Right cardiac atrium (tissue), 5 donors: ENCODE measurements around the gene BOLA2B. TPM values are rescaled to one million over a fixed set of nuclear protein-coding genes. Genes with fewer than 3 reads are reported as not detected.
"Not testable (repeated sequence)": the region's sequence is repeated elsewhere in the genome, so short reads cannot be mapped to it uniquely, and the experiment has no call there.

Experiments used
- ATAC-seq, 2 donors: fragments of 200-7000 bp; cut with Tn5 transposase; one replicate each; pipeline versions ENCODE4 v1.8.0 to v1.9.1; 2020; ENCODE audit warnings: moderate library complexity in 2 of 2, mild to moderate bottlenecking in 1 of 2
- DNase-seq, 3 donors: peaks; one replicate each; pipeline ENCODE4 v3.0.0-alpha.2; 2020
- H3K27ac ChIP-seq: one replicate; pipeline ENCODE4 v1.5.1; 2013; ENCODE audit warnings: mild to moderate bottlenecking, low read length, control low read depth, moderate library complexity
- H3K27me3 ChIP-seq: one replicate; pipeline ENCODE4 v1.6.1; 2013; ENCODE audit not compliant: control insufficient read depth, insufficient read depth
- H3K4me1 ChIP-seq: one replicate; pipeline ENCODE4 v1.6.1; 2013; ENCODE audit warnings: low read length; ENCODE audit not compliant: control insufficient read depth, insufficient read depth
- H3K4me3 ChIP-seq: one replicate; pipeline ENCODE4 v1.5.1; 2013; ENCODE audit warnings: low read length, control low read depth
- H3K9me3 ChIP-seq: one replicate; pipeline ENCODE4 v1.6.1; 2013; ENCODE audit warnings: low read length; ENCODE audit not compliant: control insufficient read depth
- WGBS: extraction: QIAGEN DNeasy Blood & Tissue Kit; methylation state at CpG from one replicate; pipeline ENCODE4 v1.1.7; 2013; 5-methylcytosine and 5-hydroxymethylcytosine counted together
- intact Hi-C, 4 donors: fragments of 100-400 bp; cut with DNase I; formaldehyde crosslinking; loops; one replicate each; pipeline versions ENCODE4 v1.11.0 to v1.14.0; 2022 to 2023
- long read RNA-seq, 4 donors: library from polyadenylated mRNA; unstranded; transcript quantifications; one replicate each; pipeline ENCODE4 v2.0.0, GENCODE V29; 2020 to 2021
- polyA plus RNA-seq: library from polyadenylated mRNA; stranded (reverse); fragments of 200-250 nt; gene quantifications from one replicate; pipeline ENCODE4 v1.2.3, GENCODE V29; 2013
- total RNA-seq, 4 donors: library from RNA; stranded (reverse); fragmentation: NEBNext Ultra II Directional; extraction: Animal tissue kit (Norgen Biotek cat#: 25700); gene quantifications; one replicate each; pipeline ENCODE4 v1.2.1, GENCODE V29; 2021
- donor health status: healthy with polysubstance abuse.
- donor health status: DM: no; HTN: yes; CAD: no.
- donor health status: DM: no; HTN: no; CAD: no.
- donor health status: DM: no; HTN: yes; CAD: no; lungs with severe emphysema.
- donor health status: DM: yes; HTN: yes; CAD: no.

Gene BOLA2B
- total RNA-seq (10 to 100 TPM; 75.2 to 89.6 (median 84.6) TPM), polyA plus RNA-seq (184 TPM)
- long read RNA-seq, donor 1, transcript BOLA2B-201 (3 exons, 1,012 nt) = major isoform, 13 of 16 reads
- long read RNA-seq, donor 1, partial matches to known transcripts = 0 of 16 reads
- long read RNA-seq, donor 1, other reads (novel, unspliced or antisense) = 0 of 16 reads
- long read RNA-seq, donor 2, transcript BOLA2B-201 (3 exons, 1,012 nt) = major isoform, 9 of 12 reads
- long read RNA-seq, donor 2, partial matches to known transcripts = 0 of 12 reads
- long read RNA-seq, donor 2, other reads (novel, unspliced or antisense) = 0 of 12 reads
- long read RNA-seq, donor 3, partial matches to known transcripts = 0 of 1 reads
- long read RNA-seq, donor 3, other reads (novel, unspliced or antisense) = 0 of 1 reads
- long read RNA-seq, donor 4, partial matches to known transcripts = 0 of 5 reads
- long read RNA-seq, donor 4, other reads (novel, unspliced or antisense) = 0 of 5 reads

DNA sequence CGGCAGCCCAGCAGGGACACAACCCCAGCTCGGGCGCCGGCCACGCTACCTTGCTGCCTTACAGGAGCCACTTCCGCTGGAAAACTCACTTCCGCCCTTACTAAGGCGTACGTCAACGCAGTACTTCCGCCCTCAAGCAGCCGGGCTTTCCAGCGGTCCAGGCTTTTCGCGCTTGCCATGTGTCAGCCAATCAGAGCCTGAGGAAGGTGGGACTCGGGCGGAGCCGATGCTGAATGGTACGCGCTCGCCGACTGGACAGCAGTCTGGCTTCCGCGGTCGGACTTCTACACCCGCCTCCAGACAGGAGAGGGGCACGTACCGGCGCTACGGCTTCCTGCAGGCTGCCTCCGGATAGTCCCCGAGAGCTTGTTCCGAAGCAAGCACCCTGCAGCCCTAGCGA, at the start of gene BOLA2B, which contains the start of gene SLX1A:
Gene BOLA2B, minus strand, starts transcription at position 52 of the 400 bp plus-strand sequence. CDS start 71 bp downstream, outside the sequence.
Gene SLX1A, plus strand, starts transcription at position 261 of the 400 bp plus-strand sequence. CDS start 210 bp downstream, outside the sequence.
- ATAC-seq = peak; percentile 96 to 97
- intact Hi-C loops, H3K4me1 ChIP-seq, H3K27me3 ChIP-seq, H3K9me3 ChIP-seq, H3K4me3 ChIP-seq, DNase-seq, H3K27ac ChIP-seq: not testable (repeated sequence)
- WGBS = no CpG with 5 or more reads among the region's 34 CpGs

DNA sequence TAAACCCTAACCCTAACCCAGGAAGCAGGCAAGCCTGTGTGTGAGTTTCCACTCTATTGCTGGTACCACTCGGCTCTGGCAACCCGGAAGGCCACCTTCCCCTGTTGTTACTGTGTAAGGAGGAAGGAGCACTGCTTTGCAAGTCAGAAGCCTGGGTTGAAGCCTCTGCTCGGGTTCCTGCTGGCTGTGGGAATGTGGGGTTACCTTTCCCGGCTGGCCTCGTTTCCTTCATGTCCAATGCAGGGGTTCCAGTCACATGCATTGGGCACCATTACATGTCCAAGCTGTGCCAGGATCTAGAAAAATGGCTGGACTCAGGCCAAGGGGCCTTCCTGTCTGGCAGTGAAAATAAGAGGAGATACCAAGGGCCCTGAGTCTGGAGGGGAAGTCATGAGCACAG, 23.6 kb upstream of the BOLA2B start:
- ATAC-seq, H3K27me3 ChIP-seq, H3K4me3 ChIP-seq, intact Hi-C loops, H3K27ac ChIP-seq, H3K4me1 ChIP-seq, H3K9me3 ChIP-seq: not testable (repeated sequence)
- DNase-seq = peak in 2 of 3 donors; percentile 5 to 9
- 73% methylated on average over 3 of the region's 5 CpGs for WGBS

DNA sequence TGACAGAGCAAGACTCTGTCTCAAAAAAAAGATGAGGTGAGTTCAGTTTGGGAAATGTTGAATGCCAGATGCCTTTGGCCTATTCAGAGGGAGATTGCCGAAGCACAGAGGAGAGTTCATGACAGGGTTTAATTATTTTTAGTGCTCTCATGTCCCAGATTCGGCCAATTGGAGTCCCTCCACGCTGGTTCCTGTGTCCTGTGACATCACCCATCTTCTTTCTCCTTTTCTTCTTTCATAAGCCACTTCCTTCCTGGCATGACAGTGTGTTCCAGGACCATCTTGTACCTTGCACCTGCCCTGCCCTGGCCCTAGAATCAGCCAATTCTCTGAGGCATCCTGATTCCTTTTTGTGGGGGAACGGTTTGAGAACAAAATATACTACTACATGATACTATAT, 17.9 kb upstream of the BOLA2B start:
- ATAC-seq, H3K9me3 ChIP-seq, H3K4me1 ChIP-seq, DNase-seq, H3K27me3 ChIP-seq, intact Hi-C loops, H3K4me3 ChIP-seq, H3K27ac ChIP-seq: not testable (repeated sequence)
- WGBS = no CpG with 5 or more reads among the region's 4 CpGs

DNA sequence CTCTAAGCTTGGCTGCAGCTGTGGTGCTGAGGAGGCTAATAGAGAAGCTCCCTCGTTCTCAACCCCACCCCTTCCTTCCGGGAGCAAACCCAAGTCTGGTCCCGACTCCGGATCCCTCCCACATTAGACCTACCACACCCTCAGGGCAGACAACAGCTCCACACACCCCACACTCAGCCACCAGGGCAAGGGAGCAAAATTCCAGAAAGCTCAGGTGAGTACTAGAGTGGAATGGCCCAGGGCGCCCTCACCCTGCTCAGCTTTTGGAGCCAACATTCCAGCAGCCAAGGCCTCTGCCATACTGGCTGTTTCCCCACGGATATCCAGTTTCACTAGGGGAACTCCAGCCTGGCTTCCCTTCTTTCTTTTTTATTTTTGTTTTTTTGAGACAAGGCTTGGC, 15.6 kb upstream of the BOLA2B start:
- DNase-seq (peak in 2 of 3 donors; percentile 9 to 69), ATAC-seq (peak; percentile 63 to 80)
- H3K27me3 ChIP-seq, H3K4me1 ChIP-seq, intact Hi-C loops, H3K4me3 ChIP-seq, H3K9me3 ChIP-seq, H3K27ac ChIP-seq: not testable (repeated sequence)
- 19% methylated on average over 4 of the region's 6 CpGs for WGBS

DNA sequence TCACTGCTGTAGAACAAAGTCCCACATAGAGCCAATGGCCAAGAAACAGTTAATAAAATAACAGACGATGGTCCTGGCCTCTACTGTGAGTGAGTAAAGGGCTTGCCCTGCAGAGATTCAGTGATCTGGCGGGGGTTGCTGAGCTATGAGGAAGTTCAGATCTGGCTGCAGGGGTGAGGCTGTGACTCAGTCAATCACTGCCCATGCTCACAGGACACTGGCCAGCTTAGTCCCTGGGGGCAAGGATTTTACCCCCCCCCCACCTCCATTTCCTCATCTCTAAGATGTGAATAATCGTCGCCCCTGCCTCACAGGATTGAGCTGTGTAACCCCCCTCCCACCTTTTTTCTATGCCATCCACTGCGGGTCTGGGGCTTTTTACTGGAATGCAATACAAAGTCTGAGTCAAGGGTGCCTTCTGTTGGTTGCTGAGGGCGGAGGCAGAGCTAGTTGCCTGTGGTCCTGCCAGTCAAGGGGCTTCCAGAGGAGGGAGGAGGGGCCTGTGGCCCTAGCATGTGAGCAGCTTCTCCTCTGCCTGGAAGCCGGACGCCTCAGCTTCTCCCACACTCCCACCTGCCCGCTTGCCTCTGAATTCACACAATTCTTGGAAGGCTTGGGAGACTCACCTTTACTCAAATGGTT, 13.7 kb upstream of the BOLA2B start:
- H3K9me3 ChIP-seq, H3K4me3 ChIP-seq, H3K27me3 ChIP-seq, H3K27ac ChIP-seq, H3K4me1 ChIP-seq, intact Hi-C loops: not testable (repeated sequence)
- ATAC-seq = peak; percentile 24 to 41
- WGBS = 31% methylated on average over 2 of the region's 9 CpGs
- peak; percentile 7 to 62 (median 45) for DNase-seq

DNA sequence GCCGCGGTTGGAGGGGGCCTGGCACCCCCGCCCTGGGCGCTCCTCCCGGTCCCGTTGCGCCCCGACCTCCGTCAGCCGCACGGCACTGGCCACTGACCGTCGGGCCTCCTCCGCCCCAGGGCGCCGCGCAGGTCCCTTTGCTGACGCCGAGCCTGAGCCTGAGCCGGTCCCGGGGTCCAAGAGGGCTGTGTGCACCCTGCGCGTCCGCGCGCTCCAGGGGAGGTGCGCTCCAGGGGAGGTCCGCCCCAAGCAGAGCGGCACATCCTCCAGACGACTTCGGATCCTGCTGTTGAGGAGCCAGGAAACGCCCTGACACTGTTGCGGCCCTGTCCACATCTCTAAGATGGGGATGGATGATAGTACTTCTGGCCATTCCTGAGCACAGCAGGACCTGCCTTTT, 12.8 kb upstream of the BOLA2B start:
- H3K4me1 ChIP-seq, H3K9me3 ChIP-seq, H3K27ac ChIP-seq, intact Hi-C loops, DNase-seq, H3K27me3 ChIP-seq: not testable (repeated sequence)
- peak overlapping the region; percentile 30 for H3K4me3 ChIP-seq
- ATAC-seq = peak; percentile 9 to 39
- WGBS = no CpG with 5 or more reads among the region's 33 CpGs

DNA sequence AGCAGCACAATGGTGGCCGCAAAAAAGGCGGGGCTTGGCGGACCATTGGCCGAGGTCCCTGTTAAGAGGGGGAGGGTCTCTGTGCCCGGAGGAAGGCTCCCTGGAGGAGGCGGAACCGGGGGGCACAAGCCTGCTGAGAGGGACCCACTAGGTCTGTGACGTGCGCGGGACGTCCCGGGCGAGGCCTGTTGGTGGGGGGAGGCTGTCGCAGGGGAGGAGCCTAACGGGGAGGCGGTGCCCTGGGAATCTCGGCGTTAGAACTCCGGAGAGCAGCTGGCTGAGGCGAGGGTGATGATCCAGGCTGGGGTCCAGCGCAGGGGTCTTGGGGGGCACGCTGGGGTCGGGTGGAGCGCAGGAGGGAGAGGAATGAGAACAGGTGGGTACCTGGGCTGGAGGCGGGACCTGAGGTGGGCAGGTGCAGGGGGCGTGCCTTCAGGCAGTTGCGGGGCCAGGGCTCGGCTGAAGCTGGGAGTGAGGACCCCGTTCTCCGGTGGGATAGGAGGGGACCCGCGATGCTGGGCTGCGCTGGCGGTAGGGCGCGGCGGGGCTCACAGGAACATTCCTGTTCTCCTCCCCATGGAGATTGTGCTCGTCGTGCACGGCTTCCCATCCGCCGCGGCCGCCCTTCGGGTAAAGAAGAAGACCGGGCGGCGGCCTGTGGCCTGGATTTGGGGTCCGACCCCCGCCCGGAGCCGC, 12.2 kb upstream of the BOLA2B start:
- H3K4me3 ChIP-seq = peak overlapping the region; percentile 30
- peak; percentile 16 to 63 (median 61) for DNase-seq
- H3K27me3 ChIP-seq, intact Hi-C loops, H3K9me3 ChIP-seq, H3K4me1 ChIP-seq, H3K27ac ChIP-seq: not testable (repeated sequence)
- ATAC-seq = peak; percentile 69 to 71
- 1% methylated on average over 19 of the region's 52 CpGs for WGBS

DNA sequence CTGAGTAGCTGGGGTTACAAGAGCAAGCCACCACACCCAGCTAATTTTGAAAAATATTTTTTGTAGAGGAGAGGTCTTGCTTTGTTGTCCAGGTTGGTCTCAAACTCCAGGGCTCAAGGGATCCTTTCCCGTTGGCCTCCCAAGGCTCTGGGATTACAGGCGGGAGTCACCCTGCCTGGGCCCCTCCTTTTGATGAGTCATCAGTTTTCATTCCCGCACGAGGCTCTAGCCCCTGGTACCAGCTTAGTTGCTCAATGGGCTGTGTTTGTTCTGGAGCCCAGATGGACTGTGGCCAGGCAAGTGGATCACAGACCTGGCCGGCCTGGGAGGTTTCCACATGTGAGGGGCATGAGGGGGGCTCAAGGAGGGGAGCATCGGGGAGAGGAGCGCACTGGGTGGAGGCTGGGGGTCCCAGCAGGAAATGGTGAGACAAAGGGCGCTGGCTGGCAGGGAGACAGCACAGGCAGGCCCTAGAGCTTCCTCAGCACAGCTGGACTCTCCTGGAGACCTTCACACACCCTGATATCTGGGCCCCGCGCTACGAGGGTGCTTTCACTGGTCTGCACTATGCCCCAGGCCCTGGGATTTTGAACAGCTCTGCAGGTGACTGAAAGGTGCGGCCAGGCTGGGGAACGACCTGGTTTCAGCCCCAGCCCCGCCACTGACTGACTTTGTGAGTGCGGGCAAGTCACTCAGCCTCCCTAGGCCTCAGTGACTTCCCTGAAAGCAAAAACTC, 6.3 kb upstream of the BOLA2B start:
- WGBS = no CpG with 5 or more reads among the region's 15 CpGs
- H3K9me3 ChIP-seq, H3K4me3 ChIP-seq, H3K27me3 ChIP-seq, intact Hi-C loops, H3K4me1 ChIP-seq, H3K27ac ChIP-seq, DNase-seq: not testable (repeated sequence)
- ATAC-seq = peak; percentile 57 to 73

DNA sequence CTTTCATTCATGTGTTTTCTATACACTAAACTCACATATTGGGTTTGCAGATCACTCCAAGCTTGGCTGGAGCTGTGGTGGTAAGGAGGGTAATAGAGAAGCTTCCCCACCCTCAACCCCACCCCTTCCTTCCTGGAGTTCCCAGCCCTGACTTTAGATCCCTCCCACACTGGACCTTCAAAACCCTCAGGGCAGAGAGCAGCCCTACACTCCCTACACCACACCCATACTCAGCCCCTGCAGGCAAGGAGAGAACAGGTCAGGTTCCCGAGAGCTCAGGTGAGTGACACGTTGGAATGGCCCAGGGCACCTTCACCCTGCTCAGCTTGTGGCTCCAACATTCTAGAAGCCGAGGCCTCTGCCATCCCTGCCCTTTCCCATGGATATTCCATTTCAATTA, 5.6 kb upstream of the BOLA2B start, which contains the start of gene SULT1A3:
Gene SULT1A3, plus strand, starts transcription at position 207 of the 400 bp plus-strand sequence. CDS start 1,474 bp downstream, outside the sequence.
- H3K27me3 ChIP-seq, intact Hi-C loops, DNase-seq, H3K4me3 ChIP-seq, H3K27ac ChIP-seq, H3K9me3 ChIP-seq, H3K4me1 ChIP-seq: not testable (repeated sequence)
- peak; percentile 48 to 69 for ATAC-seq
- no CpG with 5 or more reads among the region's 3 CpGs for WGBS

DNA sequence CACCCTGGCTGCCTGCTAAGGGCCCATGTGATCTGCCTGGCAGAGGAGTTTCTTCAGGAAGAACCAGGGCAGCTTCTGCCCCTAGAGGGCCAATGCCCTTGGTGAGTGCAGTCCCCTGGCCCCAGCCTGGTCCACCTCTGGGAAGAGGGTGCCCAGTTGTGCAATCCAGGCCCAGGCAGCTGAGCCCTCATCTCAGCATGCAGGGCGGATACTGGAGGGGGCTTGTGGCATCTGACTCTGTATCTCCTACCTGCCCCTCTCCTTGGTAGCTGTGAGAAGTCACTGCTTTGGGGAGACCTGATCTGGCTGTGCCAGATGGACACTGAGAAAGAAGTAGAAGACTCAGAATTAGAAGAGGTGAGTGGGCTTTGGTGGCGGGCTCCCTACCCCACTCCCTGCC, 3.5 kb upstream of the BOLA2B start:
- WGBS = 45% methylated on average over 1 of the region's 2 CpGs
- H3K27ac ChIP-seq, ATAC-seq, H3K4me3 ChIP-seq, H3K4me1 ChIP-seq, intact Hi-C loops, H3K9me3 ChIP-seq, H3K27me3 ChIP-seq: not testable (repeated sequence)
- DNase-seq = peak in 1 of 3 donors; percentile 2
